ENCODE measurements around the gene MAP4K3.

The MAP4K3 gene

GRCh38 chr2:39216346-39217191, 220.5 kb downstream of the MAP4K3 start:
- H3K4me3 ChIP-seq (ENCODE audit: low read depth, low read length) = no peak overlapping the region
- TF ChIP-seq CTCF (IDR thresholded peaks at IDR 0.05; ENCODE audit: low read depth, low read length) = no peak

GRCh38 chr2:39215545-39215944, 221.5 kb downstream of the MAP4K3 start:
- no peak for TF ChIP-seq CTCF (IDR thresholded peaks at IDR 0.05; ENCODE audit: low read depth, low read length)
- H3K4me3 ChIP-seq (ENCODE audit: low read depth, low read length) = no peak overlapping the region

- TF ChIP-seq CTCF (IDR thresholded peaks at IDR 0.05; ENCODE audit: low read depth, low read length) = no peak
Observed at GRCh38 chr2:39213015-39213414, 224.1 kb downstream of the MAP4K3 start.

GRCh38 chr2:39210846-39211245, 226.2 kb downstream of the MAP4K3 start:
- no peak for TF ChIP-seq CTCF (IDR thresholded peaks at IDR 0.05; ENCODE audit: low read depth, low read length)
- H3K4me3 ChIP-seq (ENCODE audit: low read depth, low read length) = no peak overlapping the region

More at GRCh38 chr2:39213015-39213414, 224.1 kb downstream of the MAP4K3 start:
- no peak overlapping the region for H3K4me3 ChIP-seq (ENCODE audit: low read depth, low read length)

- H3K4me3 ChIP-seq (ENCODE audit: low read depth, low read length) = no peak overlapping the region
- no peak for TF ChIP-seq CTCF (IDR thresholded peaks at IDR 0.05; ENCODE audit: low read depth, low read length)
Observed at GRCh38 chr2:39203382-39203781, 233.7 kb downstream of the MAP4K3 start.

- no peak overlapping the region for H3K4me3 ChIP-seq (ENCODE audit: low read depth, low read length)
- no peak for TF ChIP-seq CTCF (IDR thresholded peaks at IDR 0.05; ENCODE audit: low read depth, low read length)
Observed at GRCh38 chr2:39202639-39203369, 234.3 kb downstream of the MAP4K3 start.
